SW 1271 (cell line): ENCODE data around the gene ZACN.

ENCODE experiments used
- DNase-seq, 2 experiments: peaks; one replicate each; lab custom pipeline; 2025; lab: John Stamatoyannopoulos, UW

The ZACN gene

DNA sequence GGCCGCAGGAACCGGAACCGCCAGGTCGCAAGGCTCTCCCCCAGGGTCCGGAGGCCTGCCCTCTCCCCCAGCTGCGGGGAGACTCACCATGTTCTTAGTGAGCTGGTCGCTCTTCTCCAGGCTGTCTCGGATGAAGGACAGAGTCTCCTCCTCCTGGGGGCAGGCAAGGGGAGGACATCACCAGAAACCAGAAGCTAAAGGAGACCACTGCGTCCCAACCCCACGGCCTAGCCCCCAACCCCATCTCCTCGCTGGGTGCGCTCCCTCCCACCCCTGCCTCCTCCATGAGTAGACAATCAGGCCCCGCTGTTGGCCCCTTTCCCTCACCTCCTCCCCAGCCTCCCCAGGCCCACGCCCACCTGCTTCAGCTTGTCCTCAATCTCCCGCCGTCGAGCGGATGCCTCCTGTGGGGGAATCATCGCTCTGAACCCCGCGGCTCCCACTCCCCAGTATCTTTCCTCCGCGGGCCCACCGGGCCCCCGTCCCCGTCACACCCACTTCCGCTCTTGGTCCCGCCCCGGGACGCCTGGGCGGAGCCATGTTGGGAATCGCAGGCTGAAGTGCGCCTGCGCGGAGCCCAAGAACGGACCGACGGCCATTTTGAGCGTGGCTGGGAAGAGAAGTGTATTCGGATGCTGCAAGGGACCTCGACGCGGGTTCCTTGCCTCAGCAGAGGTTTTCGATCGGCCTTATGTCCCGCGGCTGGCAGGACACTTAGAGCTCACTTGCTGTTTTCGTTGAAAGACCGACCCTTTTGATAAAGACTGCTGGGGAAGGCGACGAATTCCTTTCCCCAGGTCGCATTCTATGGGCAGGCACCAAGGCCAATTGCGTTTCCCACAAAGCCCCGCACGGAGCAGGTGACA lies 24.5 kb downstream of the ZACN start, which contains the start of gene EXOC7:
EXOC7 (minus strand) TSS at position 514 of the 866 bp plus-strand sequence; CDS start at position 419, 95 bp downstream.
- peak; percentile 57 to 85 for DNase-seq

DNA sequence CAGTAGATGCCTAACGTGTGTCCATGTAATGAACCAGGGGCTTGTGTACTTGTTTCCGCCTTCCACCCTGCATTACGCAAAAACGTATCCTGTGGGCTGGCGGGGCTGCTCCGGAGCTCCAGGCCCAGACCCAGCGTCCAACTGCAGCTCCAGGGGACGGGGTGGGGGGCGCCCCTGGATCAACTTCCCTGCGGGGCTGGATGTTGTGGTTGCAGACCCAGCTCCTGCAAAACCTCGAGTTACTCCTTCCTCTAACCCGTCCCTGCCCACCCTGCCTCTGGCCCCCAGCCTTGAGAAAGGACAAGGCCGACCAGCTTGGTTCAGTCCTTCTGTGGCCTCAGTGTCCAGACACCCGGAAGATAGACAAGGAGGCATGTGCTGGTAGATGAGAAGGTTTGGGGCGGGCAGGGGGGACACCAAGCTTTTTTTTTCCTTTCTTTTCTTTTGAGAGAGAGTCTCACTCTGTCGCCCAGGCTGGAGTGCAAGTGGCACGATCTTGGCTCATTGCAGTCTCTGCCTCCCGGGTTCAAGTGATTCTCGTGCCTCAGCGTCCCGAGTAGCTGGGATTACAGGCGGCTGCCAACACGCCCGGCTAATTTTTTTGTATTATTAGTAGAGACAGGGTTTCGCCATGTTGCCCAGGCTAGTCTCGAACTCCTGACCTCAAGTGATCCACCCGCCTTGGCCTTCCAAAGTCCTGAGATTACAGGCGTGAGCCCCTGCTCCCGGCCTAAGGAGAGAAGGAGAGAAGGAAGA lies 25.3 kb downstream of the ZACN start:
- DNase-seq = no peak

DNA sequence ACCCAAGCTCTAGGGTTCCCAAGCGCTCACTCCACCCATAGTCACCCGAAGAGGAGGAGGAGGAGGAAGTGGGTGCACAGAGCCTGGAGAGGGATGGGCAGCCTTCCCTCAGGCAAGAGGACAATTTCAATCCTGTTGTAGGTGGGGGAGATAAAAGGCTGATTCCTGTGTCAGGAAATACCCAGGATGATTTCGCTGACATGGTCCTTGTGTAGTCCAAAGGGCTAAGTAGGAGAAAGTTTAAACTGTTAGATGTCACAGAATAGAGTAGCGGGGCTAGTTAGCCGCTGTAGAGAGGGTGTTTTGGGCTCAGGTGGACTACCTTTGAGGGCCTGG lies 25.9 kb downstream of the ZACN start:
- DNase-seq = no peak

DNA sequence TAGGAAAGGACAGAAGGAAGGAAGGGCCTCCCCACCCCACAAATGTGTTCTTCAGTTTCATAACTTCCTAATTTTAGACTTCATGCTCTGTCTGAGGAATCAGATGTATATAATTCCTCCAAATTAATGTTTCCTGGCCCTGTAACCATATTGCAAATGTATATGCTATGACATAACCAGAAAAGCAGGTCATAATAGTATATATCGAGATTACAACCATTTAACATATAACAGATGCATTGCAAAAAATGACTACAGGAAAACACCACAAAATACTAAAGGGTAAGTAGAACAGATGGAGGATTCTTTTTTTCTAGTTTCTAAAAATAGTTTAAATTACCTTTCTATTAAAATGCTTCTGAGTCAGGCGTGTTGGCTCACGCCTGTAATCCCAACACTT lies 27.7 kb downstream of the ZACN start:
- no peak for DNase-seq

DNA sequence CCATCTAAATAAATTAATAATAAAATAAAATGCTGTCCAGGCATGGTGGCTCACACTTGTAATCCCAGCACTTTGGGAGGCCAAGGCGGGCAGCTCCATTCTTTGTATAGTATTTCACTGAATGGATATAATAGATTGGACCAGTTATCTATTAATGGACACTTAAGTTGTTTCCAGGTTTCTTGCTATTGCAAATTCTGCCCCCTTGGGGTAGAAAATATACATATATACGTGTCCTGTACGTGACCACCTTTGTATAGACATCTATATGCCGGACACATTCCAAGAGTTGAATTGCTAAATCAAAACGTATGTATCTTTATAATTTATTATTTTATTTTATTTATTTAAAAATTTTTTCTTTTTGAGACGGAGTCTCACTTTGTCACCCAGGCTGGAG lies 28.5 kb downstream of the ZACN start:
- peak in 1 of 2 experiments; percentile 23 for DNase-seq

DNA sequence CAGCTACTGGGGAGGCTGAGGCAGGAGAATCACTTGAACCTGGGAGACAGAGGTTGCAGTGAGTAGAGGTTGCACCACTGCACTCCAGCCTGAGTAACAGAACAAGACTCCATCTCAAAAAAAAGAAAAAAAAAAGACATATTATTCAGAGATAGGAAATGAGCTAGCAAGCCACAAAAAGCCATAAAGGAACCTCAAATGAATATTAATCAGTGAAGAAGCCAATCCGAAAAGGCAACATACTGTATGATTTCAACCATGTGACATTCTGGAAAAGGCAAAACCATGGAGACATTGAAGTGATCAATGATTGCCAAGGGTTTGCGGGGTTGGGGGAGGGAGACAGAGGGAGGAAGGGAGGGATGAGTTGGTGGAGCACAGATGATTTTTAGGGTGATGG lies 33.0 kb downstream of the ZACN start:
- DNase-seq = no peak

DNA sequence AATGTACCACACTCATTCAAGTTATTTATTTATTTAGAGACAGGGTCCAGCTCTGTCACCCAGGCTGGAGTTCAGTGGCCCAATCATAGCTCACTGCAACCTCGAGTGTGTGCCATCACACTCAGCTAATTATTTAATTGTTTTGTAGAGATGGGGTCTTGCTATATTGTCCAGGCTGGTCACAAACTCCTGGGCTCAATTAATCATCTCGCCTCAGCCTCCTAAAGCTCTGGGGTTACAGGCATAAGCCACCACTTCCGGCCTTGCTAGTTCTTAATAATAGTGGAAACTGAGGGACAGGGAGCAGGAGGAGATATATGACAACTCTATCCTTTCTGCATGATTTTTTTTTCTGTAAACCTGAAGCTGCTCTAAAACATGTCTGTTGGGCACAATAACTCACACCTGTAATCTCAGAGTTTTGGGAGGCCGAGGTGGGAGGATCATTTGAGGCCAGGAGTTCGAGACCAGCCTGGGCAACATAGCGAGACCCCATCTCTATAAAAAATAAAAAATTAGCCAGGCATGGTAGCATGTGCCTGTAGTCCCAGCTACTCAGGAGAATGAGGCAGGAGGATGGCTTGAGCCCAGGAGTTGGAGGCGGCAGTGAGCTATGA lies 36.3 kb downstream of the ZACN start:
- DNase-seq = no peak

DNA sequence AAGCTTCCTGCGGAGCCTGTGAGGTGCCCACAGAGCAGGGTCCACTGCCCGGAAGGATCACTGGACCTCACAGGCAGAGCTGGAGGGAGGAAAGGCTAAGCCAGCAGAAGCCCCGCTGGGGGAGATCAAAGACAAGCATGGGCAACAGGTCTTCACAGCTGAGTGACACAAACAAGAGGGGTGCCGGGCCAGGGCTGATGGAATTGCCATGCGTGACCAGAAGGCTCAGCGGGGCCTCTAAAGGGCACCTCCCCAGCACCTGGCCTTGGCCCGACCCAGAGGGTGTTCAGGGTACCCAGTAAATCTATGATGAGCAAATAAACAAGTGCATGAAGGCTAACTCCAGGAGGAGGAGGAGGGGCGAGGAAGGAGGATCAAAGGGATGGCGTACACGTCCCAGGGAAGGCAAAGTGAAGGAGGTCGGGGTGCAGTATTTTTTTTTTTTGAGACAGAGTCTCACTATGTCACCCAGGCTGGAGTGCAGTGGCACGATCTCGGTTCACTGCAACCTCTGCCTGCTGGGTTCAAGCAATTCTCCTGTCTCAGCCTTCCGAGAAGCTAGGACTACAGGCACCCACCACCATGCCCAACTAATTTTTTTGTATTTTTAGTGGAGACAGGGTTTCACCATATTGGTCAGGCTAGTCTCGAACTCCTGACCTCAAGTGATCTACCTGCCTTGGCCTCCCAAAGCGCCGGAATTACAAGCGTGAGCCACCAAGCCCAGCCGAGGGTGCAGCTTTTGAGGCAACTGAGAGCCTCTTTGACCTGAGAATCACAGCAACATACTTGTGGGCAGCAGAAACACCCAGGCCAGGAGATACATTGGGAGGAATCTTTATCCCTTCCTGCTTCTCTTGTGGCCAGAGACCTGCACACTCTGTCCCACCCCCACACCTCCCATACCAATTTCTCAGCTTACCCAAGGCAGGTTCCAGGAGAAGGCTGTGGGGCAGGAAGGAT lies 40.7 kb downstream of the ZACN start:
- DNase-seq = no peak

DNA sequence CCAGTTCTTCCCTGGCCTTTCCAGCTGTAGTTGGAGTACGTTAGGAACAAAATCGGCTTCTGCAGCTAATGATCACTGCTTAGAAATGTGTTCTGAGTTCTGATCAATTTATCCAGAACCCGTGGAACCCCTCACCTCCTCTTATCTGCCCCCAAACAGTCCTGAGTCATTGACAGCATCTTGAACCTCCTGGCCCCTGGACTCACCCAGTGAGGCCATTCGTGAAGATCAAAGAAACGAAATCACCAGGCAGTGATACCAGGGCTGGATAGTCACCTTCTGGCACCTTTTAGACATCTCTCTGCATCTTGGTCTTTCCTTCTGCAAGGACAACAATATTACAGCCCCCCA lies 41.7 kb downstream of the ZACN start:
- no peak for DNase-seq

DNA sequence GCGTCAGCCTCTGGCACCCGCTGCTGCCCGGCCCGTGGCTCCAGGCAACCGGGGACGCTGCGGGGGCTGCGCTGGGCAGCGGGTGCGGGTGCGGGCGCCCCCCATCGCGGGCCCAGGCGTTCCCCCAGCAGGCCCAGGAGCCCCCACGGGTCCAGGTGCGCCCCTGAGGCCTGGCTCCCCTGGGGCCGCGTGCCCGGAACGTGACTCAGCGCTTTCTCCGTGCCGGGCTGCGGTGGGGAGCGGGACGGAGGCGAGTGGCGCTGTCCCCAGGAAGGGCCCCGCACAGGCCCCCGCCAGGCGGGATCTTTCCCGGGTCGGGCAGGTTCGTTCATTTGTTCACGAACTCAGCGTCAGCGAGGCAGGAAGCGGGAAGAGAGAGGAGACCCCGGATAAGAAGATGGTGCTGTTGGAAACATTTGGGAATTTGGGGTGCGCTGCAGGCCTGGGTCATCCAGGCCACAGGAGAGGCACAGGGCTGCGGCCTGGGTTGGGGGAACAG lies 43.0 kb downstream of the ZACN start:
- DNase-seq = no peak

DNA sequence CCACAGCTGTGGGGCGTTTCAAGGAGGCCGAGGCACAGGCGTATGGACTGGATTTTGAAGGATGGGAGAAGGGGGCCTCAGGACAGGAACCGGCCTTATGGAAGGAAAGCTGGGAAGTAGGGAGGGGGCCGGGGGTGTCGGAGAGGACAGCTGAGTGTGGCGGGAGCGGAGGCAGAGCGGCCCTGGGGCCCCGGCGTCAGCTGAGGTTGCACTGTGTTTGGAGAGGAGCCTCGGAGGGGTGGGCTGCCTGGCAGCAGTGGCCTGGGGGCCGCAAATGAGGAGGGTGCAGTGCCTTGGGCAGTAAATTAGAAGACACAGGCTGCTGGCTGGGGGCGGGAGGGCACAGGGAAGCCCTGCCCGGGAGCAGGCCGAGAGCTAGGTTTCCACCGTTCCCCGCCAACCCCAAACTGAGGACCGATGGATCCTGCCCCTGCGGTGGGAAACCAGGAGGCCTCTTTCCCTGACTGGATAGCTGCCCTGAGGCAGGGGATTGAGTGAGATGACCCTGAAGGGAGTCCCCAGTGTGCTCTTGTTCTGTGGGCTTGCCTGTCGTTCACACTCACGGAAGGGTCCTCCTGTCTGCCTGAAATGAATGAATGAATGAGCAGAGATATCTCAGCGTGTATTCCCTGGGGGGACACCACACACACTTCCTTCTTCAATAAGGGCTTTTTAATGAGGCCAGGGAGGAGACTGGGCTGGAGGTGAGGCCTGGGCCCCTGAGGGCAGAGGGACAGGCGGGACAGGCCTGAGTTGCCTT lies 43.6 kb downstream of the ZACN start:
- peak in 1 of 2 experiments; percentile 6 for DNase-seq

DNA sequence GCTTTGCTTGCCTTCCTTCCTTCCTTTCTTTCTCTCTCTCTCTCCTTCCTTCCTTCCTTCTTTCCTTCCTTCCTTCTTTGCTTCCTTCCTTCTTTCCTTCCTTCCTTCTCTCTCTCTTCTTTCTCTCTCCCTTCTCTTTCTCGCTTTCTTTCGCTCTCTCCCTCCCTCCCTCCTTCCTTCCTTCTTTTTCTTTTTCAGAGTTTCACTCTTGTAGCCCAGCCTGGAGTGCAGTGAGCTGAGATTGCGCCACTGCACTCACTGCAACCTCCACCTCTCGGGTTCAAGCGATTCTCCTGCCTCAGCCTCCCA lies 44.2 kb downstream of the ZACN start:
- no peak for DNase-seq

DNA sequence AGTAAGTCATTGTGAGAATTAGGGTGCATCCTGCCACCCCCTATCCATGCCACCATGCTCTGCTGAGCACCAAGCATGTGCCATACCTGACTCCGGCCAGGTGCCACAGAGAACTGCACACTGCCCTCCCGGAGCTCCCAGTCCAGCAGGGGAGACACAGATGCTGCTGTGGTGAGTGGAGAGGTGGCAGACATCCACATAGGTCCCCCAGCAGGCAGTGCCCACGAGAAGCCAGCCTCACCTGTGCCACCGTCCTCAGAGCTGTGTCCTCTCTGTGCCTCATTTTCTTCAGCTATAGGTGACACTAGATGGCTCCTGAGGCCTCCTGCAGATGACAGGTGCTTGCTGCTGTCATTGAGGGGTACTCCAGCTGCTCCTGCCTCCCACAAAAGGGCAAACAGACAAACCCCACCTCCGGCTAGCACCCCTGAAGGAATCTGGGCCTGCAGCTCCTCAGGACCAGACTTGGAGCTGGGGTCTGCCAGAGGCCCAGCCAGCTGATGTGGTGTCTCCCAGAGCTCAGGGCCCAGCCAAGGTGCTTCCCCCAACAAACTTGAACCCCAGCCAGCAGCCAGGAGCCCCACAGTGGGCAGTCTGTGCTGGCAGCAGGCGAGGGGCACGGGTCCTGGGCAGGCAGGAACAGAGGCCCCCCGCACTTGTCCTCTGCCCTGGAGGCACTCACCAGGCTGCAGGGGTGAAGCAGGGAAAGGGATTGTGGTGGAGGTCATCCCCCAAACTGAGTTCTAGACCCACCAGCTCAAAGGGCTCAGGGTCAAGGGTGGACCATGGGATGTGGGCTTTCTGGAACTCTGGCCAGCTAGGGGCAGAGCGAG lies 45.0 kb downstream of the ZACN start:
- no peak for DNase-seq

DNA sequence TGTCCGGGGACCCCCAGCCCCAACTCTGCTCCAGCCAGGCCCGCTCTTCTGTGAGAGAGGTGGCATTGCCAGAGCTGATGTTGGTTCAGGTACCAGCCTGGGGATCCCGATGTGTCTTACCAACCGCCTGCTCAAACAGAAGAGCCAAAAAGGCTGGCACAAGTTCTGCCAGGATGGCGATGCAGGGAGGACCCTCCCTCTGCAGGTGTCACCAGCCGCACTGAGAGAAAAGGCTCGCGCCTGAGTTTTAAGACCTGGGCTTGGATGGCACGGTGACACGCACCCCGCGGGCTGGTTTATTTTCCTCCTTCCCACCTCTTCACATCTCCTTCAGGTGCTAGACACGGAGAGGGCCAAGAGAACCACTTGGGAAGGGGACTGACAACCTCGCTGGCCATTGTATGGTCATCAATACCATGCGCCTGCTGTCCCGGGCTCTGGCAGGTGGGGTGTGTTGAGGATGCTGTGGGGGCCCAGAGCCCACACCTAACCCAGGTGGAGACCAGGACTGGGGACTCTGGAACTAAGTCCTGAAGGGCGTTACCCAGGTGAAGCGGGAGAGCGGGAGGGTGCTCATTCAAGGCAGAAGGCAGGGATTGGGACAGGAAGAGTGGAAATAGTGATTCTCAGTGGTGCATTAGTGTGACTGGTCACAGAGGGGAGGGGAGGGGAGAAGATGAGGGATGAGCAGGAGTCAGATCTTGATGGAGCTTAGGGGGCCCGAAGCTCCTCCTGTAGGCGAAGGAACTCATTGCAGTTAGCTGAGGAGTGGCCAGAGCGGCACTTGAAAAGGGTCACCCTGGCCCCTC lies 45.8 kb downstream of the ZACN start:
- DNase-seq = peak in 1 of 2 experiments; percentile 25

DNA sequence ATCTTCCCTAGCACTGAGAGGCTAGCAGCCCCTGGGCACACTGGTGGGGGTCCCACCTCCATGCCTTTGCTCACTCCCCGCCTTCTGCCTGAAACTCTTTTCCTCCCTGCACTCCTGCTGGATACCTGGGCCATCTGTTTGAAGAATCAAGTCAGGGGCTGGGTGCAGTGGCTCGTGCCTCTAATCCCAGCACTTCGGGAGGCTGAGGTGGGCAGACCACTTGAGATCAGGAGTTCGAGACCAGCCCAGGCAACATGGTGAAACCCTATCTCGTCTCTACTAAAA lies 46.4 kb downstream of the ZACN start:
- DNase-seq = no peak

DNA sequence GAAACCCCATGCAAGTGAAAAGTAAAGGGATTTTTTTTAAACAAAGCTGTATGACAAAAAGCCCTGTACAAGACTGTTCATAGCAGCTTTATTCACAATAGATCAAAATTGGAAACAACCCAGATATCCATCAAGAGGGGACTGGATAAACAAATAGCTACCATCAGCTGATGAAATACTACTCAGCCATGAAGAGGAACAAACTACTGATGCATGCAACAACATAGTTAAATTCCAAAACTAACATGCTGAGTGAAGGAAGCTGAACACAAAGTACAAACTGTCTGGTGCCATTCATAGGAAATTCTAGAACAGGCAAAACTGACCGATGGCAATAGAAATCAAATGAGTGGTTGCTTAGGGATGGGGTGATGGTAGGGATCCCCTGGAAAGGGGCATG lies 46.9 kb downstream of the ZACN start:
- DNase-seq = no peak

DNA sequence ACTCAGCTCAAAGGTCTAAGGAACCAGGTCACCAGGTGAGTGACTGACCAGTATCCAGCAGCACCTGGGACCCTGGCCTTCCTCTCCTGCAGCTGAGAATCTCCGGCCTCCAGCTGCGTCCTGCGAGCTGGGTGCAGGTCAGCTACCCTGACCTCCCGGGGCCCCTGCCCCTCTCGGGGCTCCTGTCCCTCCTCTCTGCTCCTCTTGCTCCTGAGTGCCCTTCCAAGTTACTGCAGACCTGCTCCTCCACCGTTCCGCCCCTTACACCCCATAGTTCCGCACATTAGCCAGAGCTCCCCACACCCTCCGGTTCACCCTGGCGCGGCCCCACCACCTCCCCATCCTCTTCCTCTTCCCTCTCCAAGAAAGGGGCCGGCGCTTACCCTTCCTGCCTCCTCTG lies 51.5 kb downstream of the ZACN start:
- no peak for DNase-seq

DNA sequence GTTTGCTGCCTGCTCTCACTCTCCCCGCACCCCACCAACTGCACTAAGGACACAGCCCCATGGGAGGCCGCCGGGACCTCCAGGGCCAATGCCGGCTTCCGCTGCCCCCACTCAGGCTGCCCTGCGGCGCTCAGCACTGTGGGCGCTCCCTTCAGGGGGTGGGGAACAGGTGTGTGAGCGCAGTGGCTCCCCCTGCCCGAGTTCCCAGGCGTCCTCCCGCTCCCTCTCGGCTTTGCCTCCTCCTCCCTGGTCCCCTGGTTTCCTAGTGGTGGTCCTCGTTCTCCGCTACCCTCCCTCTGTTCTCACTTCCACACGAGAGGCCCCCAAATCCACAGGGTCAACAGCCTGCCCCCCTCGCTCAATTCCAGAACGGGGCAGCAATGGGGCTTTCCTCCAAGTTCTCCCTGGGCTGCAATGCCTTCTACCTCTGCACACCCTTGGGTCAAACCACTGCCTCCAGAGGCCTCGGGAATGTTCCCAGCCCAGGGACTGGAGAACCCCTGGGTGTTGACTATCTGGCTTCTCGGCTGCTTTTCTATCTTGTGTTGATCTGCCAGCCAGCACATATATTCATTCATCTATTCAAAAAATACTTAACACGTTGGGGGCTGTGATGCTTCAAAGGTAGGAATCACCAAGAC lies 52.2 kb downstream of the ZACN start:
- no peak for DNase-seq
